Type B pancreatic cell (in vitro differentiated cells): ENCODE results near the gene TLDC2. TPM values are rescaled to one million over a fixed set of nuclear protein-coding genes. Genes with fewer than 3 reads are reported as not detected.

Source experiments
- DNase-seq: peaks from one replicate; pipeline ENCODE4 v3.0.0; 2021; ENCODE audit warnings: mixed read lengths; ENCODE audit not compliant: unreplicated experiment; ENCODE audit errors: extremely low spot score
- H3K27ac Mint-ChIP-seq: 2 replicates; pipeline ENCODE4 v1.8.0; 2021; ENCODE audit warnings: mild to moderate bottlenecking, mixed read lengths
- H3K27me3 Mint-ChIP-seq: 2 replicates; pipeline ENCODE4 v1.8.0; 2021; ENCODE audit warnings: mixed read lengths
- H3K36me3 Mint-ChIP-seq: 2 replicates; pipeline ENCODE4 v1.8.0; 2021; ENCODE audit warnings: mixed read lengths
- H3K4me1 Mint-ChIP-seq: one replicate; pipeline ENCODE4 v1.8.0; 2021; ENCODE audit warnings: mixed read lengths; ENCODE audit not compliant: unreplicated experiment
- H3K4me3 Mint-ChIP-seq: 2 replicates; pipeline ENCODE4 v1.8.0; 2021; ENCODE audit warnings: mild to moderate bottlenecking, mixed read lengths
- H3K9me3 Mint-ChIP-seq: 2 replicates; pipeline ENCODE4 v1.8.0; 2021; ENCODE audit warnings: mixed read lengths
- CTCF ChIP-seq: fragments of 200-600 bp; sonication (generic); conservative IDR thresholded peaks from 2 replicates; pipeline ENCODE4 v1.5.0; 2021; ENCODE audit warnings: antibody characterized with exemption, mild to moderate bottlenecking
- total RNA-seq: library from RNA; stranded (reverse); gene quantifications from 2 replicates; pipeline ENCODE4 v1.2.1, GENCODE V29; 2021; ENCODE audit warnings: low replicate concordance

The TLDC2 gene
- total RNA-seq, 1 donor from 2014 or later, result 0.75 TPM

GRCh38 chr20:36919715-36920333 lies 43.9 kb downstream of the TLDC2 start:
- Mint-ChIP-seq H3K27ac (no peak overlapping the region), H3K36me3 (no peaks in the 10 kb centered on the region), H3K27me3 (no peaks in the 10 kb centered on the region), H3K9me3 (no peaks in the 10 kb centered on the region), H3K4me1 (no peaks in the 10 kb centered on the region), H3K4me3 (no peak overlapping the region)
- no peak for DNase-seq
- TF ChIP-seq CTCF, result peak; percentile 93

- TF ChIP-seq CTCF, result no peak
- no peak overlapping the region for H3K27ac Mint-ChIP-seq
- no peak overlapping the region for H3K4me3 Mint-ChIP-seq
- H3K27me3 Mint-ChIP-seq, result no peaks in the 10 kb centered on the region
- no peaks in the 10 kb centered on the region for H3K9me3 Mint-ChIP-seq
- no peak for DNase-seq
- no peaks in the 10 kb centered on the region for H3K36me3 Mint-ChIP-seq
- no peaks in the 10 kb centered on the region for H3K4me1 Mint-ChIP-seq
These were observed 44.4 kb downstream of the TLDC2 start for GRCh38 chr20:36920334-36920730.

- H3K27ac Mint-ChIP-seq, result peak overlapping the region; percentile 27
- DNase-seq, result no peak
- H3K36me3 Mint-ChIP-seq, result no peaks in the 10 kb centered on the region
- no peaks in the 10 kb centered on the region for H3K27me3 Mint-ChIP-seq
- H3K9me3 Mint-ChIP-seq, result no peaks in the 10 kb centered on the region
- no peaks in the 10 kb centered on the region for H3K4me1 Mint-ChIP-seq
- no peak for TF ChIP-seq CTCF
- no peak overlapping the region for H3K4me3 Mint-ChIP-seq
These were observed 48.5 kb downstream of the TLDC2 start for GRCh38 chr20:36924167-36925045.

- no peak overlapping the region for H3K27ac Mint-ChIP-seq
- H3K27me3 Mint-ChIP-seq, result no peaks in the 10 kb centered on the region
- H3K4me1 Mint-ChIP-seq, result no peaks in the 10 kb centered on the region
- no peaks in the 10 kb centered on the region for H3K36me3 Mint-ChIP-seq
- no peak for TF ChIP-seq CTCF
- no peaks in the 10 kb centered on the region for H3K9me3 Mint-ChIP-seq
- no peak overlapping the region for H3K4me3 Mint-ChIP-seq
- DNase-seq, result no peak
These were observed 49.3 kb downstream of the TLDC2 start for GRCh38 chr20:36925234-36925633.

- no peak overlapping the region for H3K27ac Mint-ChIP-seq
- no peaks in the 10 kb centered on the region for H3K4me1 Mint-ChIP-seq
- H3K4me3 Mint-ChIP-seq, result no peak overlapping the region
- H3K36me3 Mint-ChIP-seq, result peaks cover 6% of the 10 kb centered on the region
- TF ChIP-seq CTCF, result no peak
- H3K9me3 Mint-ChIP-seq, result no peaks in the 10 kb centered on the region
- H3K27me3 Mint-ChIP-seq, result no peaks in the 10 kb centered on the region
- no peak for DNase-seq
These were observed 50.8 kb downstream of the TLDC2 start for GRCh38 chr20:36926653-36927200.
